ENCODE results near the gene CCDC110.

Gene CCDC110

GRCh38 chr4:185412412-185412811 is 59.1 kb downstream of the CCDC110 start:
- FAIRE-seq, result no peak

DNA sequence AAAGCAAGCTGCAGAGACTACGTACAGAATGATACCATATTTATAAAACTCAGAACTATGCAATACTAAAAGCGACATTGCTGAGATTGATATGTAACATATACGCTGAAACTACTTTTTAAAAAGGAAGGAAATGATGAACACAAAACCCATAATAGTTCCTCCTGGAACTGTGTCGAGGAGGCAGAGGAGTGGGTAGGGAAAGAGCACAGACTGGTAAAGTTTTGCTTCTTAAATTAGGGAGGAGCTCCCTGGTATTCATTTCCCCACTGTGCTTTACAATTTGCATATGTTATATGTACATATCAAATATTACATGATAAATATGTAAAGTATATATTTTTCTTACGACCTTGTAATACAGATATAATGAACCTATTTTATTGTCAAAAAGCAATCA is 59.7 kb downstream of the CCDC110 start:
- FAIRE-seq, result no peak

DNA sequence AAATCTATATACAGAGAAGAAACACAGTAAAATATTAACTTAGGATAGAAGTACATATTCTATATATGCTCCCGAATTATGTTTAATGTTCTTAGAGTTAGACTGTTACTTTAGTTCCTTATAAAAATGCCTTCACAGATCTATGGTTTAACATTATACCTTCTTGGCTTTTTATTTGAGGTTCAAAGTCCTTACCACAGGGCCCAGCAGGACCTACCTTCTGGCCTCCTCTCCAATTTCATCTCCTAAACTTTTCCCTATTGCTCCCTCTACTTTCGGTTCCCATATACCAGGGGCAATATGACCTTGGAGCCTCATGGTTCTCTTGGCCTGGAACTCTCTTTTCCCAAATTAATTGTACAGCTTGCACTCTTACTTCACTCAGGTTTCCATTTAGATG is 63.1 kb downstream of the CCDC110 start:
- no peak for FAIRE-seq

DNA sequence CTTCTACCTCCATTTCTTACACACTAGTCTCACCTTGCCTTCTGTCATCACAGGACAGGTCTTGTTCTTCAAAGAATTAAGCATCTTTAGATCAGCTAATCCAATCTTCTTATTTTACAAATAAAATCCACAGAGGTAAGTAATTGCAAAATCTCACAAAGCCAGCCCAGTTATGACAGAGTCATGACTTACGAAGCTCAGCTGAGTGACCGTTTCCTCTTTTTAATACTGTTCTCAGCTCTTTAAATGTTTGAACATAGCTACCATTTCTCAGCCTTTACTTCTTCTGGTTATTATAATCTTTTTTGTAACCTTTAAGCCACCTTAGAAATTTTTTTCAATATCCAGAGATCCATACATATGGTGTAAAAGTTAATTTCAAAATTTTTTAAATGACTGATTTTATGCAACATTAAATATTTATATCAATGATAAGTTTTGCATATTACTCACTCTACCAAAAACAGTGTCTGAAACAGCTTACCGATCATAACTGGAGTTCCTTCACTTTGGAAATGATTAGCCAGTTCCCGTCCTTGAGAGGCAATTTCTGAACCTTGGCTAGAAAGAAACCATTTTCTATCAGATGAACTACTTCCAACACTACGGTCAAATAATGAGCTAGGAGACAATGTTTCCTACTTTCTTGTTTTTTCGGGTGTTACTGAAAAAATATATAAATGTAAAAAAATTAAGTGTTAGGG is 66.1 kb downstream of the CCDC110 start:
- FAIRE-seq, result no peak

DNA sequence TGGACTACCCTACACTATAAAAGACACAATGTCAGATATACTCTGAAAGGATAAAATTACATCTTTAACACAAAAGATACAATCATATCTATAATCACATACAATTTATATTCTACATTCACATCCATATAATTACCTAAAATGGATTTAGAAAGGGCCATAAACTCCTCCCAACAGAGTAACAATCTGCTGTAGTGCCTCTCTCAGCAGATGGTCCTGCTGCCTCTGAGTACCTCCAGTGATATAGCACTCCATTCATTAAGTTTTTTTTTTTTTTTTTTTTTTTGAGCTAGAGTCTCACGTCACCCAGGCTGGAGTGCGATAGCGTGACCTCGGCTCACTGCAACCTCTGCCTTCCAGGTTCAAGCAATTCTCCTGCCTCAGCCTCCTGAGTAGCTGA is 67.5 kb downstream of the CCDC110 start:
- FAIRE-seq, result no peak

- FAIRE-seq, result no peak
Observed at GRCh38 chr4:185399466-185399865, 72.1 kb downstream of the CCDC110 start.

GRCh38 chr4:185398618-185399017 is 72.9 kb downstream of the CCDC110 start:
- FAIRE-seq, result no peak

- FAIRE-seq, result no peak
Observed at GRCh38 chr4:185396724-185397385, 74.7 kb downstream of the CCDC110 start, which contains the start of gene ANKRD37. TSS of gene ANKRD37 (plus strand) at chr4:185396841. CDS start at chr4:185396924, 83 bp downstream.

DNA sequence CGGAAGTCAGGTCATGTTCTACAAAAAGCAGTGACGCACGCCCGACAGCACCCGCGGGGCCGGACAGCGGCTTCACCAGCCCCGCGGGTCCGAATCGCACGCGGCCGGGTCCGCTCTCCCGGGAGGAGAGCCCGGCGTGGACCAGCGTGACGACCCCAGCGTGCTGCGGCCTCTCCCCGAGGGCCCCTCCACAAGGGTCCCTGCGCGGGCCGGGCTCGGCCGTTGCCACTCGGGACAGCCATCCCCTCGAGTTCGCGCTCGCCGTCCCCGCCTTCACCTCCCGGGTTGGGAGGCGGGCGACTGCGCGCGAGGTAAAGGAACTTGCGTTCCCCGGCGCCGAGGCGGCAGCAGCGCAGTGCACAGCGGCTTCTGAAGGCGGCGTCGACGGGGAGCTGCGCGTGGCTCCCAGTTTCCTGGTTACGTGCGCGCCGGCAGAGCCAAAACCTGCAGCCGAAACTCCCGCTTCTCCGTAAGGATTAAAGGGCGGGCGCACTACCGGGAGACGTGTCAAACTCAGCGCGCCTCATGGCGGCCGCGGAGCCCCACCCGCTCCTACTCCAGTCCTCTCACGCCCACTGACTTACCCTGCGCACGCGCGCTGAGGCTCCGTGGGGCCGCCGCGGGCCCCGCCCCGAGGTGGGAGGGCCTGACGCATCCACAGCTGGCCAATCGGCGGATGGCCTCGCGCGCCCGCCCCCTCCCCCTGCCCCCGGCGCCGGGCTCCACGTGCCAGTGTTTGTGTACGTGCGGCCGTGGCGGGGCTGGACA is 75.4 kb downstream of the CCDC110 start:
- peak; percentile 37 for FAIRE-seq

- FAIRE-seq, result peak; percentile 73
Observed at GRCh38 chr4:185395238-185395955, 76.1 kb downstream of the CCDC110 start, which contains the start of gene LRP2BP. TSS of gene LRP2BP (minus strand) at chr4:185395924. CDS start at chr4:185378186, 17,738 bp downstream.

Data from G401.6 (cell line).